Kidney epithelial cell (primary cell): ENCODE results near the gene FBXO34. TPM values are rescaled to one million over a fixed set of nuclear protein-coding genes. Genes with fewer than 3 reads are reported as not detected.

ENCODE experiments used
- DNase-seq: peaks from one replicate; pipeline ENCODE4 v3.0.0-alpha.2; 2010; ENCODE audit warnings: low read depth
- H3K27me3 ChIP-seq: 2 replicates; pipeline ENCODE4 v1.6.0; 2011; ENCODE audit warnings: low read length; ENCODE audit not compliant: control insufficient read depth, insufficient read depth
- H3K36me3 ChIP-seq: 2 replicates; pipeline ENCODE4 v1.5.1; 2011; ENCODE audit warnings: low read length; ENCODE audit not compliant: control insufficient read depth, insufficient read depth
- H3K4me3 ChIP-seq: 2 replicates; pipeline ENCODE4 v1.5.1; 2011; ENCODE audit warnings: low read depth, mild to moderate bottlenecking, control low read depth, low read length
- total RNA-seq: library from RNA; depleted of rRNA; stranded (reverse); fragments of >200 nt; gene quantifications from 2 replicates; pipeline ENCODE4 v1.2.3, GENCODE V29; 2015
- TF ChIP-seq, protein P1 (sequence below): IDR thresholded peaks from 2 replicates; pipeline ENCODE4 v1.5.1; 2011; ENCODE audit warnings: mild to moderate bottlenecking, moderate library complexity, low read length, control low read depth, inconsistent platforms; ENCODE audit not compliant: insufficient read depth, poor library complexity, severe bottlenecking

The FBXO34 gene
- total RNA-seq, 1 donor from 2014 or later, result 18.4 TPM

DNA sequence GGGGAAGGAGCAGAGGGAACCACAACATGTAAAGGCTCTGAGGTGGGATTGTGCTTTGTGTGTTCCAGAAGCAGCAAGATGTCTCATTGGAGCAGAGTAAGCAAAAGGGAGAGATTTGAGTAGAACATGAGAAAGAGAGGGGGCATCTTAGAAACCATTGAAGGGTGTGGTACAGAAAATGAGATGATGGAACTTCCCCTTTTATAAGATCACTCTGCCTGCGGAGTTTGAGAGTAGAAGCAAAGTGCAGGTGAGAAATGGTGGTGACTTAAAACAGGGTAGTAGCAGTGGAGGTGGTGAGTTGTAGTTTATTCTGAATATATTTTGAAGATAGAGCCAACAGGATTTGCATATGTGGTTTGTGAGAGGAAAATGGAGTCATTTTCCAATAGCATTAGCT lies 56.0 kb downstream of the FBXO34 start:
- Histone ChIP-seq H3K4me3 (no peak overlapping the region), H3K27me3 (no peaks in the 10 kb centered on the region), H3K36me3 (no peaks in the 10 kb centered on the region)
- TF ChIP-seq, protein P1, sequence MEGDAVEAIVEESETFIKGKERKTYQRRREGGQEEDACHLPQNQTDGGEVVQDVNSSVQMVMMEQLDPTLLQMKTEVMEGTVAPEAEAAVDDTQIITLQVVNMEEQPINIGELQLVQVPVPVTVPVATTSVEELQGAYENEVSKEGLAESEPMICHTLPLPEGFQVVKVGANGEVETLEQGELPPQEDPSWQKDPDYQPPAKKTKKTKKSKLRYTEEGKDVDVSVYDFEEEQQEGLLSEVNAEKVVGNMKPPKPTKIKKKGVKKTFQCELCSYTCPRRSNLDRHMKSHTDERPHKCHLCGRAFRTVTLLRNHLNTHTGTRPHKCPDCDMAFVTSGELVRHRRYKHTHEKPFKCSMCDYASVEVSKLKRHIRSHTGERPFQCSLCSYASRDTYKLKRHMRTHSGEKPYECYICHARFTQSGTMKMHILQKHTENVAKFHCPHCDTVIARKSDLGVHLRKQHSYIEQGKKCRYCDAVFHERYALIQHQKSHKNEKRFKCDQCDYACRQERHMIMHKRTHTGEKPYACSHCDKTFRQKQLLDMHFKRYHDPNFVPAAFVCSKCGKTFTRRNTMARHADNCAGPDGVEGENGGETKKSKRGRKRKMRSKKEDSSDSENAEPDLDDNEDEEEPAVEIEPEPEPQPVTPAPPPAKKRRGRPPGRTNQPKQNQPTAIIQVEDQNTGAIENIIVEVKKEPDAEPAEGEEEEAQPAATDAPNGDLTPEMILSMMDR, result no peak
- DNase-seq, result no peak

DNA sequence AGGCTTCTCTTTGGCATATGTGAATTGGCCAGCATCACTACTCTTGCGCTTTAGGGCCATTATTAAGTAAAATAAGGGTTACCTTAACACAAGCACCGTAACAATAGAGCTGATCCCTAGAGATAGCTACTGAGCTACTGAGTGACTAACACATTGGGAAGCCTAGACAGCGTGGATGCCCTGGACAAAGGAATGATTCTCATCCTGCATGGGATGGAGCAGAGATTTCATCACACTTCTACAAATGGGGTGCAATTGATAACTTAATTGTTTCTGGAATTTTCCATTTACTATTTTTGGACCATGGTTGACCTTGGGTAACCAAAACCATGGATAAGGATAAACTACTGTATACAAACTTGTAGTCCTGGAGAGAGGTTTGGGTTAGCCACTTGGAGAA lies 57.1 kb downstream of the FBXO34 start:
- Histone ChIP-seq H3K27me3 (no peaks in the 10 kb centered on the region), H3K4me3 (no peak overlapping the region), H3K36me3 (no peaks in the 10 kb centered on the region)
- no peak for DNase-seq
- TF ChIP-seq, protein P1, result no peak

DNA sequence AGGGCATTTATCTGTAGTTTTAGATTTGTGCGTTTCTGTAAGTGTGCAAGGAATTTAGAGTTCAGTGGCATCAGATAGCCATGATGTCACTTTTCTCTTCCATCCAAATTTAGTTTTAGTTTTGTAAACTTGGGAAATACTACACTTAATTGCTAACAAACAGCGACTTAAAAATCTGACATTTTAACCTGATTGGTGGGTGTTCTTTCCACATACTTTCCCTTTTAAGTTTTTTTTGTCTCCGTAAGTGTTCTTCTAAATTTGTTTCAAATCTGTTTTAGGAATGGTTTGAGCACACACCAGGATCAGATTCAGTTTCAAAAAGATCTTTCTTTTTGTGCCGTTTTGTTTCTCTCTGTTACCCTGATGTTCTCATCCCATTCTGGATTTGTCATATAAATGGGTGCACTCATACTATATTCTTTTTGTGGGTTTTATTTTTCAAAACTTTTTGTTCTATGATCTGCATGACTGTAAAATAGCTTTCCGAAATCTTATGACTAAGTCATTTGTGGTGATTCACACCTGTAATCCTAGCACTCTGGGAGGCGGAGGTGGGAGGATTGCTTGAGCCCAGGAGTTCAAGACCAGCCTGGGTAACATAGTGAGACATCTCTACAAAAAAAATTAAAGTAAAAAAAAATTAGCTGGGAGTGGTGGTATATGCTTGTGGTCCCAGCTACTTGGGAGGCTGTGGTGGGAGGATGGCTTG lies 58.9 kb downstream of the FBXO34 start:
- H3K4me3 ChIP-seq, result no peak overlapping the region
- no peaks in the 10 kb centered on the region for H3K27me3 ChIP-seq
- DNase-seq, result no peak
- TF ChIP-seq, protein P1, result no peak
- no peaks in the 10 kb centered on the region for H3K36me3 ChIP-seq

DNA sequence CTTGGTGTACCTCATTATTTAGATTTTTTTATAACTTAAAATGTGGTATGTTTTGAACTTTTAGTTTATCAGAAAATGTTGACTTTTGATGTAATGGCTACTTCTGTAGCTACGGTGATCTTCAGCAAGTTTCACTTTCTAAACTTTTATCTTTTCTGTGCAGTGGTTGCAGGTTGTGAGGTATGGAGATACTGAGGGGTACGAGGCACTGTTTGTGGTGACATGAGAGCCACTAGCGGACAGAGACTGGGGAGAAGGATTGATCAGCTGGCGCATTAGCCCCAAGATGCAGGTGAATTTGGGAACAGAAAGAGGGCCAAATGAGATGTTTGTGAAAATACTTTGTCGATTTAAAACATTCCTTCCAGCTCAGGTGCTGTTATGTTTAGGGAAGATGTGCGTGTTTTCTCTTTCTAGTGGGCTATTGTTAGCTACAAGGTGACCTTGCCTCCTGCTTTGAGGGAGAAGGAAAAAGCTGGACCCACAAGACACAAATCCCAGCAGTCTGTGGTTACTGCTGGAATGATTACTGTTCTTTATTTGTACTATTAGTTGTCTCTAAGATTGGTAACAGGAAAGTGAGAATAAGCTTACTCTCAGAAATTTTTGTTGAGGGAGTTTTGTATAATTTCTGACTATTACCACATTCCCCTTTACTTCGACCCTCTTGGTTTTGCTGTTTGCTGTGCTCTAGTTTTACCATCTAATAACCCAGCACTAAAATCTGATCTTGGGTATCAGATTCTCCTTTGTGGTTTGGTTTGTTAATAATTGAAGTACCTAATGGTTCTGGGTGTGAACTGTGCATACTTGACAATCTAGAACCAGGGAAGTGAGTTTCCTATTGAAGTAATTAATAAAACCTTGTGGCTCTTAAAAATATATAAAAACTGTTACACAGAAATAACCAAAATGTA lies 61.7 kb downstream of the FBXO34 start:
- DNase-seq, result no peak
- Histone ChIP-seq H3K36me3 (no peaks in the 10 kb centered on the region), H3K4me3 (no peak overlapping the region), H3K27me3 (no peaks in the 10 kb centered on the region)
- TF ChIP-seq, protein P1, result no peak

DNA sequence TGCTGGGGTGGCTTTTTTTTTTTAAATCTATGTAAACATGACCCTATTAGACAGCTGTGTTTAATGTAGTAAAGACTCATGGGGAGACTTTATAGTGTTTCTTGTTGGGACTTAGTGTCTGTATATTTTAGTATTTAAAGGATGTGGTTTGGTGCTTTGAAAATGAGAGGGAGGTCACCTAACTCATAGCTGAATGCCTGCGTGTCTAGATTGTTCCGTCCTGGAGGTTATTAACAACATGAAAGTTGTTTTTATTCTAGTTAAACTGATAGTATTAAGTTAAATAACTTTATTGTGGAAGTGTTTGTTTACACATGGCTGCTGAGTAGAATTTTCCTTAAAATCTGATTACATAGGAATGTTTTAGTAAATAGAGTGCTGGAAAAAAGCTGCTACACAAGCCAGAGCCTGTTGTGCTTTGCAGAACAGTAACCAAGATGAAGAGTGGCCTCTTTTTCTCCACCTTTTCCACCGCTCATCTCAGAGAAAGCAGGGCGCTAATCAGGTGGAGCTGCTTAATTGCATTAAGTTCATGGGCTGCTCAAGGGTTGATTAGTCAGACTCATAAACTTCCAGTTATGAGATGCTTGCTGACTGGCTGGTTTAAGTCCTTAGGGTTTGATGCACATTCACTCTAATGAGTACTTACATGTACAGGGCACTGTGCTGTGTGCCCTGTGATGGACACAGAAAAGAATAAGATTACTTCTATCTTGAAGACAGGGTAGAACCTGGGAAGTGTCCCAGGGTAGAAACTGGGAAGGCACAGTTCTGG lies 62.7 kb downstream of the FBXO34 start:
- H3K27me3 ChIP-seq, result no peaks in the 10 kb centered on the region
- TF ChIP-seq, protein P1, result no peak
- H3K36me3 ChIP-seq, result no peaks in the 10 kb centered on the region
- no peak for DNase-seq
- no peak overlapping the region for H3K4me3 ChIP-seq
